HG02642 (cell line): ENCODE measurements around the gene FOXRED1.
"Not testable (repeated sequence)": the region's sequence is repeated elsewhere in the genome, so short reads cannot be mapped to it uniquely, and the experiment has no call there.

Experiments
- ATAC-seq: cut with Tn5 transposase; IDR thresholded peaks from one replicate; pipeline ENCODE4 v1.9.1; 2021; ENCODE audit warnings: mild to moderate bottlenecking; ENCODE audit not compliant: unreplicated experiment, poor library complexity

FOXRED1 gene

GRCh38 chr11:126268361-126268707 lies 620 bp upstream of the FOXRED1 start:
- peak; percentile 4 for ATAC-seq

- no peak for ATAC-seq
These were observed 8.4 kb downstream of the FOXRED1 start for GRCh38 chr11:126277322-126277721.

- no peak for ATAC-seq
These were observed 8.8 kb downstream of the FOXRED1 start for GRCh38 chr11:126277780-126278179.

- ATAC-seq = no peak
These were observed 10.2 kb downstream of the FOXRED1 start for GRCh38 chr11:126279191-126279590.

GRCh38 chr11:126280595-126280994 lies 11.6 kb downstream of the FOXRED1 start:
- ATAC-seq = no peak

- ATAC-seq = no peak
These were observed 12.3 kb downstream of the FOXRED1 start for GRCh38 chr11:126281245-126281644.

- ATAC-seq = no peak
These were observed 12.8 kb downstream of the FOXRED1 start for GRCh38 chr11:126281666-126282175.

- peak; percentile 30 for ATAC-seq
These were observed 13.4 kb downstream of the FOXRED1 start for GRCh38 chr11:126282361-126282735.

GRCh38 chr11:126282736-126283591 lies 14.0 kb downstream of the FOXRED1 start, which contains the start of gene TIRAP:
Gene TIRAP (plus strand): TSS chr11:126283093. CDS start chr11:126290895, 7,802 bp downstream.
- ATAC-seq = peak; percentile 72

GRCh38 chr11:126284829-126285228 lies 15.9 kb downstream of the FOXRED1 start:
- ATAC-seq = peak; percentile 47

GRCh38 chr11:126288237-126288636 lies 19.3 kb downstream of the FOXRED1 start:
- no peak for ATAC-seq

GRCh38 chr11:126290887-126291286 lies 21.9 kb downstream of the FOXRED1 start:
- ATAC-seq = no peak

- ATAC-seq = no peak
These were observed 24.8 kb downstream of the FOXRED1 start for GRCh38 chr11:126293726-126294125.

- no peak for ATAC-seq
These were observed 28.1 kb downstream of the FOXRED1 start for GRCh38 chr11:126297004-126297403.

- ATAC-seq = peak; percentile 93
These were observed 34.9 kb downstream of the FOXRED1 start, which contains the start of gene DCPS for GRCh38 chr11:126303623-126304456. Gene DCPS (plus strand): TSS chr11:126304060. CDS start chr11:126304081, 21 bp downstream.

- ATAC-seq = no peak
These were observed 35.6 kb downstream of the FOXRED1 start for GRCh38 chr11:126304457-126305075.

- peak; percentile 62 for ATAC-seq
These were observed 36.7 kb downstream of the FOXRED1 start for GRCh38 chr11:126305699-126306098.

- ATAC-seq = no peak
These were observed 38.8 kb downstream of the FOXRED1 start for GRCh38 chr11:126307706-126308105.

- ATAC-seq = no peak
These were observed 39.3 kb downstream of the FOXRED1 start for GRCh38 chr11:126308271-126308671.

GRCh38 chr11:126308771-126309170 lies 39.8 kb downstream of the FOXRED1 start:
- not testable (repeated sequence) for ATAC-seq
